K562 (cell line): Measurements from ENCODE around the gene CDKN2D. TPM values are rescaled to one million over a fixed set of nuclear protein-coding genes. Genes with fewer than 3 reads are reported as not detected.

ENCODE experiments used
- ATF1 ChIP-seq, 2 experiments: fragments of 450-650 bp in 1 of 2; IDR thresholded peaks; 2 replicates each; pipeline ENCODE4 v1.6.1; 2016; ENCODE audit warnings: missing compliant biosample characterization in 1 of 2, missing genetic modification characterization in 1 of 2
- BACH1 ChIP-seq: fragments of 200-800 bp; sonication (Bioruptor generic); IDR thresholded peaks from 2 replicates; pipeline ENCODE4 v1.6.1; 2016; ENCODE audit warnings: missing genetic modification characterization, missing compliant biosample characterization
- PTBP1 ChIP-seq: fragments of 200-400 bp; formaldehyde crosslinking; IDR thresholded peaks from 2 replicates; pipeline ENCODE4 v1.6.1; 2017; ENCODE audit warnings: low read depth, low read length
- SIRT6 ChIP-seq: IDR thresholded peaks from one replicate; pipeline ENCODE4 v1.6.1; 2012; ENCODE audit warnings: low read depth, mild to moderate bottlenecking, control low read depth, inconsistent platforms, low read length, moderate library complexity
- SRSF7 ChIP-seq: fragments of 200-400 bp; formaldehyde crosslinking; optimal IDR thresholded peaks from 2 replicates; pipeline ENCODE3; 2017; ENCODE audit warnings: mild to moderate bottlenecking, low read depth, low read length
- TEAD4 ChIP-seq, 2 experiments: sonication (generic) in 1 of 2; formaldehyde crosslinking in 1 of 2; IDR thresholded peaks; 2 replicates each; pipeline versions ENCODE4 v1.6.1 to v1.8.0; 2012 to 2022; ENCODE audit warnings: borderline replicate concordance in 1 of 2, inconsistent platforms in 1 of 2, low read length in 1 of 2, mild to moderate bottlenecking in 1 of 2, missing genetic modification reagents in 1 of 2
- U2AF2 ChIP-seq: fragments of 200-400 bp; formaldehyde crosslinking; optimal IDR thresholded peaks from 2 replicates; pipeline ENCODE3; 2017; ENCODE audit warnings: low read depth, mild to moderate bottlenecking, low read length
- ZNF347 ChIP-seq: fragments of 450-650 bp; formaldehyde crosslinking; IDR thresholded peaks from 2 replicates; pipeline ENCODE4 v1.4.0; 2020; ENCODE audit warnings: low read depth, mild to moderate bottlenecking, moderate library complexity
- ZNF431 ChIP-seq: sonication (generic); formaldehyde crosslinking; IDR thresholded peaks from 2 replicates; pipeline ENCODE4 v1.8.0; 2022; ENCODE audit warnings: mild to moderate bottlenecking, missing genetic modification reagents
- polyA plus RNA-seq, 8 experiments: library from polyadenylated mRNA; depleted of rRNA in 4 of 8; stranded (reverse) in 5 of 8; unstranded in 3 of 8; fragments of >200 nt; fragmentation: Nextera tagmentation in 2 of 8; fragmentation: Illumina TruSeq in 1 of 8; extraction: Ambion mirVana in 2 of 8; extraction: Trizol in 1 of 8; gene quantifications; 2 replicates each; pipeline versions ENCODE4 v1.2.1 to v1.2.3, GENCODE V29; 2011 to 2014; ENCODE audit warnings: inconsistent platforms in 1 of 8, missing spikeins in 1 of 8
- total RNA-seq, 7 experiments: library from RNA; depleted of rRNA in 6 of 7; stranded (reverse); fragments of >200 nt in 6 of 7; fragmentation: Illumina TruSeq in 2 of 7; extraction: Trizol in 2 of 7; gene quantifications; 2 replicates each; pipeline versions ENCODE4 v1.2.1 to v1.2.3, GENCODE V29; 2011 to 2021; ENCODE audit warnings: low replicate concordance in 1 of 7
- TF ChIP-seq, protein P1 (sequence below), 2 experiments: IDR thresholded peaks in 1 of 2; conservative IDR thresholded peaks in 1 of 2; 2 replicates each; pipeline ENCODE4 v1.6.1; 2016; ENCODE audit warnings: low read depth in 2 of 2, mild to moderate bottlenecking in 1 of 2, missing compliant biosample characterization in 1 of 2, missing genetic modification characterization in 1 of 2, moderate library complexity in 1 of 2
- TF ChIP-seq, protein P2 (sequence below): IDR thresholded peaks from 2 replicates; pipeline ENCODE4 v1.6.1; 2011; ENCODE audit warnings: borderline replicate concordance, low read depth, mild to moderate bottlenecking, moderate library complexity, low read length; ENCODE audit not compliant: insufficient read depth, poor library complexity, severe bottlenecking
- TF ChIP-seq, protein P3 (sequence below), 2 experiments: fragments of 450-650 bp in 1 of 2; sonication (generic) in 1 of 2; formaldehyde crosslinking; conservative IDR thresholded peaks; 2 replicates each; pipeline versions ENCODE4 v1.4.0 to v1.8.1; 2020 to 2022; ENCODE audit warnings: mild to moderate bottlenecking in 1 of 2, missing genetic modification reagents in 1 of 2

The CDKN2D gene
- total and polyA plus RNA-seq, 9 of the 15 experiments (the other 6 are each of a cell fraction or from before 2014, with no cell fraction given), result 0.41 to 8.2 (median 3.7) TPM

DNA sequence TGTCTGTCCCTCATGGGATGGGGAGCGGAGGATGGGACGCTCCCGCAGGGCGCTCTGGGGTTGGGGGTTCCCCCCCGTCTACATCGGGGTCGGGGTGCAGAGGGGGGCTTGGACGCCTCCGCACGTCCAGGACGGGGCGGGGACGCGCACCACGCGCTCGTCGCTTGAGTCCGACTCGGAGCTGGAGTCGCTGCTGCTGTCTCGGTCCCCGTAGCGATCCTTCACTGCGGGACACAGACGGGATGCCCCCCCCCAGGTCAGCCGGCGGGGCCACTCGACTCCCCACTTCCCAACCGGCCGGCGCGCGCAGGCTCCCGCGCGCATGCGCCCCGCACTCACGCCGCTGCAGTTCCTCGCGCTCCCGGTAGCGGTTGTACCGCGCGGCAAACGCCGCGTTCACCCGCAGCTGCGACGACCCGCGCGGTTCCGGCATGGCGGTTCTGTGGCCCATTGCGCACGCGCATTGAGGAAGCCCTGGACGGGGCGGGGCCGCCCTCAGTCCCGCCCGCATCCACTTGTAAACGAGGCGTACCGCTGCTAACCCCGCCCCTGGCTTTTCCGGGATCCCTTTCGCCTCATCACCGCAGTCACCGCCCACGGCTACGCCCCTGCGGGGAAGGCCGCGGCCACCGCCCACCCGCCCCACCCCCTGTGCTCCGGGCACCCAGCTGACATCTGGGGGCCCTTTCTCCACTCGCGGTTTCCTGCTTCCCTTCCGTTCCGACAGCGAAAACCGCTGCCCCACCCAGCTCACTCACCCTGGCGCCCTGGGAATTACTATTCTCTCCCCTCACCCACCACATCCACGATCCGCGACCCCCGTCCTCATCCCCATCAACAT lies 3.0 kb downstream of the CDKN2D start, which contains the start of gene KRI1 (continued):
- TF ChIP-seq BACH1 (tag), result no peak
- TF ChIP-seq, protein P1, sequence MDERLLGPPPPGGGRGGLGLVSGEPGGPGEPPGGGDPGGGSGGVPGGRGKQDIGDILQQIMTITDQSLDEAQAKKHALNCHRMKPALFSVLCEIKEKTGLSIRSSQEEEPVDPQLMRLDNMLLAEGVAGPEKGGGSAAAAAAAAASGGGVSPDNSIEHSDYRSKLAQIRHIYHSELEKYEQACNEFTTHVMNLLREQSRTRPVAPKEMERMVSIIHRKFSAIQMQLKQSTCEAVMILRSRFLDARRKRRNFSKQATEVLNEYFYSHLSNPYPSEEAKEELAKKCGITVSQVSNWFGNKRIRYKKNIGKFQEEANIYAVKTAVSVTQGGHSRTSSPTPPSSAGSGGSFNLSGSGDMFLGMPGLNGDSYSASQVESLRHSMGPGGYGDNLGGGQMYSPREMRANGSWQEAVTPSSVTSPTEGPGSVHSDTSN (CRISPR knock-in tag; IDR thresholded peaks at IDR 0.05; ENCODE audit: low read depth), result no peak
- TF ChIP-seq, protein P1 (tag; conservative IDR thresholded peaks at IDR 0.05; ENCODE audit: low read depth), result no peak
- no peak for TF ChIP-seq ATF1 (CRISPR knock-in tag; IDR thresholded peaks at IDR 0.05)
- peak; percentile 55; the same call in 1 of the 2 replicates for TF ChIP-seq ATF1 (tag; IDR thresholded peaks at IDR 0.05)
- no peak for TF ChIP-seq ZNF431 (CRISPR knock-in tag)
- TF ChIP-seq SIRT6, result no peak
- TF ChIP-seq SRSF7, result no peak
- no peak for TF ChIP-seq PTBP1
- TF ChIP-seq ZNF347 (CRISPR knock-in tag), result no peak
- no peak for TF ChIP-seq TEAD4 (IDR thresholded peaks at IDR 0.05; ENCODE audit: low read length)
- TF ChIP-seq TEAD4 (CRISPR knock-in tag; IDR thresholded peaks at IDR 0.05; ENCODE audit: borderline replicate concordance), result no peak
- TF ChIP-seq, protein P2, sequence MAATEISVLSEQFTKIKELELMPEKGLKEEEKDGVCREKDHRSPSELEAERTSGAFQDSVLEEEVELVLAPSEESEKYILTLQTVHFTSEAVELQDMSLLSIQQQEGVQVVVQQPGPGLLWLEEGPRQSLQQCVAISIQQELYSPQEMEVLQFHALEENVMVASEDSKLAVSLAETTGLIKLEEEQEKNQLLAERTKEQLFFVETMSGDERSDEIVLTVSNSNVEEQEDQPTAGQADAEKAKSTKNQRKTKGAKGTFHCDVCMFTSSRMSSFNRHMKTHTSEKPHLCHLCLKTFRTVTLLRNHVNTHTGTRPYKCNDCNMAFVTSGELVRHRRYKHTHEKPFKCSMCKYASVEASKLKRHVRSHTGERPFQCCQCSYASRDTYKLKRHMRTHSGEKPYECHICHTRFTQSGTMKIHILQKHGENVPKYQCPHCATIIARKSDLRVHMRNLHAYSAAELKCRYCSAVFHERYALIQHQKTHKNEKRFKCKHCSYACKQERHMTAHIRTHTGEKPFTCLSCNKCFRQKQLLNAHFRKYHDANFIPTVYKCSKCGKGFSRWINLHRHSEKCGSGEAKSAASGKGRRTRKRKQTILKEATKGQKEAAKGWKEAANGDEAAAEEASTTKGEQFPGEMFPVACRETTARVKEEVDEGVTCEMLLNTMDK, result peak; percentile 74
- TF ChIP-seq U2AF2, result no peak
- TF ChIP-seq, protein P3, sequence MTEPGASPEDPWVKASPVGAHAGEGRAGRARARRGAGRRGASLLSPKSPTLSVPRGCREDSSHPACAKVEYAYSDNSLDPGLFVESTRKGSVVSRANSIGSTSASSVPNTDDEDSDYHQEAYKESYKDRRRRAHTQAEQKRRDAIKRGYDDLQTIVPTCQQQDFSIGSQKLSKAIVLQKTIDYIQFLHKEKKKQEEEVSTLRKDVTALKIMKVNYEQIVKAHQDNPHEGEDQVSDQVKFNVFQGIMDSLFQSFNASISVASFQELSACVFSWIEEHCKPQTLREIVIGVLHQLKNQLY (CRISPR knock-in tag; conservative IDR thresholded peaks at IDR 0.05), result no peak
